DOHH2 (cell line): Measurements from ENCODE around the gene ZFHX3.
"Not testable (repeated sequence)": the region's sequence is repeated elsewhere in the genome, so short reads cannot be mapped to it uniquely, and the experiment has no call there.

Experiments
- CTCF ChIP-seq: fragments of 200-600 bp; sonication (generic); IDR thresholded peaks from one replicate; pipeline ENCODE4 v1.5.1; 2014; ENCODE audit warnings: antibody characterized with exemption, mild to moderate bottlenecking, low read depth, low read length; ENCODE audit not compliant: poor library complexity, severe bottlenecking
- EZH2phosphoT487 ChIP-seq: fragments of 200-600 bp; sonication (generic); IDR thresholded peaks from 2 replicates; pipeline ENCODE4 v1.6.1; 2017; ENCODE audit warnings: borderline replicate concordance, mild to moderate bottlenecking, antibody characterized with exemption, low read length, moderate library complexity, mixed read lengths

GRCh38 chr16:72989203-72989578 lies 58.7 kb downstream of the ZFHX3 start:
- TF ChIP-seq EZH2phosphoT487, CTCF: not testable (repeated sequence)
